Measurements from ENCODE around the gene CHAD.
A peak's percentile ranks its signal among the peaks of the same experiment; 100 is the strongest.
"Not testable (repeated sequence)": the region's sequence is repeated elsewhere in the genome, so short reads cannot be mapped to it uniquely, and the experiment has no call there.

The CHAD gene

GRCh38 chr17:50493744-50494143, 25.1 kb upstream of the CHAD start:
- DNase-seq: no peak

GRCh38 chr17:50492214-50492613, 23.5 kb upstream of the CHAD start:
- no peak for DNase-seq

- DNase-seq: no peak
These were observed 22.8 kb upstream of the CHAD start for GRCh38 chr17:50491505-50491904.

GRCh38 chr17:50488880-50489279, 20.2 kb upstream of the CHAD start:
- DNase-seq: no peak

- no peak for DNase-seq
These were observed 18.8 kb upstream of the CHAD start for GRCh38 chr17:50487213-50488096.

- DNase-seq: no peak
These were observed 15.9 kb upstream of the CHAD start for GRCh38 chr17:50484386-50485155.

- no peak for DNase-seq
These were observed 14.6 kb upstream of the CHAD start for GRCh38 chr17:50483266-50483665.

GRCh38 chr17:50482516-50482915, 13.8 kb upstream of the CHAD start:
- no peak for DNase-seq

GRCh38 chr17:50482110-50482509, 13.4 kb upstream of the CHAD start:
- DNase-seq: no peak

- DNase-seq: no peak
These were observed 13.0 kb upstream of the CHAD start for GRCh38 chr17:50481648-50482047.

GRCh38 chr17:50480854-50481490, 12.3 kb upstream of the CHAD start:
- no peak for DNase-seq

- DNase-seq: no peak
These were observed 11.6 kb upstream of the CHAD start for GRCh38 chr17:50480142-50480764.

- DNase-seq: peak; percentile 21
These were observed 11.0 kb upstream of the CHAD start for GRCh38 chr17:50479522-50480141.

- DNase-seq: peak; percentile 76
These were observed 10.0 kb upstream of the CHAD start, which contains the start of gene RSAD1 for GRCh38 chr17:50478391-50479381. Gene RSAD1, plus strand, starts transcription at chr17:50478860. Its CDS starts 25 bp downstream, at chr17:50478885.

GRCh38 chr17:50477976-50478375, 9.3 kb upstream of the CHAD start:
- DNase-seq: no peak

- no peak for DNase-seq
These were observed 8.1 kb upstream of the CHAD start for GRCh38 chr17:50476545-50477315.

GRCh38 chr17:50475775-50476544, 7.3 kb upstream of the CHAD start:
- not testable (repeated sequence) for DNase-seq

GRCh38 chr17:50475362-50475761, 6.7 kb upstream of the CHAD start:
- DNase-seq: no peak

GRCh38 chr17:50474523-50474922, 5.8 kb upstream of the CHAD start:
- no peak for DNase-seq

GRCh38 chr17:50473901-50474300, 5.2 kb upstream of the CHAD start:
- no peak for DNase-seq
